Stimulated activated CD4-positive, alpha-beta T cell treated with anti-CD3 and anti-CD28 coated beads, Interleukin-2, amount 100 ng/mL, for 4 hours (primary cell): Measurements from ENCODE around the gene RHEB.

Experiments
- DNase-seq: peaks from one replicate; pipeline ENCODE4 v3.0.0-alpha.2; 2020; ENCODE audit warnings: low read depth

The RHEB gene

DNA sequence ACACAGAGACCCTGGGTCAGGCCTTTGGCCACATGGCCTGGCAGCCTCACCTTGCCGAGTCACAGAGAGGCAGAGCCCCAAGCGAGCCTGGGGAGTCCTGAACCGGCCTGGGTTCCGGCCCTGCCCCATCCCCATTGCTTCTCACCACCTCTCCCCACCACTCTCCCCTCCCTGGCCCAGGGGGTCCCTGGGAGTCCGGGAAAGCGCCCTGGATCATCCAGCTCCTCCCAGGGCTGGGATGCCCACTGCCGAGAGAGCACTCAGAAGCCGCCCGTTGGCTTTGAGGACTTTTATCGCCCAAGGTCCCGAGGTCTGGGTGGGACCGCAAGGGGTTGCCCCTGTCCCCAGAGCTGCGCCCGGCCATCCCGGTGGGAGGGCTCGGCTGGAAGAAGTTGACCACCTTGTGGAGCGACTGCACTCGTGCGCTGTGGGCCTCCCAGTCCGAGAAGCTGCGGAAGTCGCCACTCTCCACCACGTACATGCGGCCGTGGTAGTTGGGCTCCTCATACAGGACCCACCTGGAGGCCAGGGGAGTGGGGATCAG, 87.9 kb downstream of the RHEB start:
- no peak for DNase-seq

GRCh38 chr7:151431281-151431767, 88.4 kb downstream of the RHEB start:
- no peak for DNase-seq

- no peak for DNase-seq
Observed at GRCh38 chr7:151430391-151431205, 89.1 kb downstream of the RHEB start.

DNA sequence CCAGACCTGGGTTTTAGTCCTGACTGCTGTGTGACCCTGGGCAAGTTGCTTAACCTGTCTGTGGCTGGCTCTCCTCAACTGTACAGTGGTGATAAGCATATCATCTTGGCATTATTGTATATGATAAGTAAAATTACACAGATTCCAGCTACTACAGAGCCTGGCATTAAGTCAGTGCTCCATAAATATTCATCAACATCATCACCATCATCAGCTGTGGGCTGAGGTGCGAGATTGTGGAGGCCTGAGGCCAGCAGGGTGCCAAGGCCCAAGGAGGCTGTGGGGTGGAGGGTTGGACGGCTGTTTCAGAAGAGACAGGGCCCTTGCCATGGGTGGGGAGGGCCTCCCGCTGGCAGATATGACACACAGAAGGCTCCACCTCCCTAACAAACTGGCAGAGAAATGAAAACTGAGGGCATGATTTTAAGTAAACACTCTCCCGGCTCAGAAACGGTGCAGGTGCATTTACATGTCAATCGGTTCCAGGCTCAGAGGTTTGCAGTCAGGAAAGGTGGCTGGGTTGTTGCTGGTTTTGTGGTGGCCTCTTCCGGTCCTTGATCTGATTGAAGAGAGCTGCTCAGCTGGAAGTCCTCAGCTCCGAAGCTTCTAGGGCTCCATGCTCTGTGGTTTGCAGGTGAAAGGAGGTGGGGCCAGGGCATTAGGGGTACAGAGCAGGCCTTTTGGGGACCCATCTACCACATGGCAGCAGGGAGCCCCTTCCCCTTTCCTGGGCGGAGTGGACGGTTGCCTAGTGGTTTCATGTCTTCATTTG, 89.9 kb downstream of the RHEB start:
- DNase-seq, result no peak

DNA sequence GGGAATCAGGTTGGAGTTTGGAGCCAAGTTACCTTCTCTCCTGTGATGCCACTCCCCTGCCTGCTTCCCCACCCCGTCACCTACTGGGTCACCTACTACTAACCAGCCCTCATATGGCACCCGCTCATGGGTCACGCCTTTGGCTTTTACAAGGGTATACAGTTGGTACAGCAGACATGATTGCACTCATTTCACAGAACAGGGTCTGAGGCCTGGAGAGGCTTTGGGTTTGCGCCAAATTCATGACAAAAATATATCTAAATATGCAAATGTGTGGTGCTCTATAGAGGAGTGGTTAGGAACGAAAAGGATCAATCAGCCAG, 90.5 kb downstream of the RHEB start:
- no peak for DNase-seq

DNA sequence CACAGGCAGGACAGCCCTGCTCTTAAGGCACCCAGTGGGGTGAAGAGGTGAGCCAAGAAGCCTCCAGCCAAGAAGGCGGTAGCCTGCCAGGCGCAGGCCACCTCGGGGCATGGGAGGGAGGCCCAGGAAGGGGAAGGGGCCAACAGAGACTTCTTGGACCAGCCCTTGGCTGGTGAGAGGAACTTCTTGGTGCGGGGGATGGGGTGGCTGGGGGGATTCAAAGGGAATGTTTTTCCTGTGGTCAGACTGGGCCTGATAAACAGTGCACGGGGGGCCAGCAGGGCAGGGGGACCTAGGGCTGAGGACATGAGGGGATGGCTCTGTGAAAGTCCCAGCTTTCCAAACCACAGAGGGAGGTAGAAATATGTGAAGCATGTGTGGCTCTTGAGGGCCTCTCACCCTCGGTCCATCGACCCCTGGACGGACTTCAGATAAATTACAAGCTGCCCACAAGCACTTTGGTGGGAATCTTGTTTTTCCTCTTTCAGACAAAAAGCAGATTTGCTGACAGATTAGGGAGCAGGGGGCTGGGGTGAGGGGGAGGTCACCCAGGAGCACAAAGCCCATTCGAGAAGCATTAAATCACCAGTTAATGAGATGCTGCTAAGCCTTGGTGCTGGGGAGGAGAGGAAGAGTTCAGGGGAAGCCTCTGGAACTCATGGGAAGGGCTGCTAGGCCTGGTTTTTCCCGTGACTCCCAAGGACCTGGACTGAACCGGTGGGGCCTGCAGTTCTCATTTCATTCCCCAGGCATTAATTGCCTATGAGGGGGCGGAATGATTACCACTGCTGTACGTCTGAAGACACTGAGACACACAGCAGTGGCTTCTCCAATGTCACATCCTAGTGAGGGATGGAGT, 91.1 kb downstream of the RHEB start:
- DNase-seq, result no peak

DNA sequence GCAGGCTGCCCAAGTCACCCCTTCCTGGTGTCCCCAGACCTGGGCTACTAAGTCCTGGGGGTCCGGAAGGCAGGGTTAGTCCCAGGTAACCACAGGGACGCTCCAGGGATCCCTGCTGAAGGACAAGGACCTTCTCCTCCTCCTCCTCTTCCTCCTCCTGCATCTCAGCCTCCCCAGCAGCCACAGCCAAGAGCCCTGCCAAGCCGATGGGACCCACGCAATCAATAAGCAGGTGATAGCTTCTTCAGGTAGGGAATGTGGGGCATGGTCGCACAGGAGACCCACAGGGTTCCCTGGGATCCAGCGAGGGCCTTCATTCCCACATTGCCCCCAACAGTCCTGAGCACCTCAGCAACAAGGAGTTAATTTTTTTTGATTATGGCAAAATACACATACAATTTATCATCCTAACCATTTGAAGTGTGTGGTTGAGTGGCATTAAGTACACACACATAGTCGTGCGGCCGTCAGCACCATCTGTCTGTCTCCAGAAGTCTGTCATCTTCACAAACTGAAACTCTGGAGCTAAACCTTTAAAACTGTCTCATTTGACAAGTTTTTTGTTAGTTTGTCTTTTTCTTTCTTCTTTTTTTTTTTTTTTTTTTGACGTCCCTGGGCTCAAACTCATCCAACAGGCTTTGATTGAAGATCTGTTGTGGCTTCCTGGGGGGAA, 91.9 kb downstream of the RHEB start:
- no peak for DNase-seq

- no peak for DNase-seq
Observed at GRCh38 chr7:151426904-151427704, 92.6 kb downstream of the RHEB start.

DNA sequence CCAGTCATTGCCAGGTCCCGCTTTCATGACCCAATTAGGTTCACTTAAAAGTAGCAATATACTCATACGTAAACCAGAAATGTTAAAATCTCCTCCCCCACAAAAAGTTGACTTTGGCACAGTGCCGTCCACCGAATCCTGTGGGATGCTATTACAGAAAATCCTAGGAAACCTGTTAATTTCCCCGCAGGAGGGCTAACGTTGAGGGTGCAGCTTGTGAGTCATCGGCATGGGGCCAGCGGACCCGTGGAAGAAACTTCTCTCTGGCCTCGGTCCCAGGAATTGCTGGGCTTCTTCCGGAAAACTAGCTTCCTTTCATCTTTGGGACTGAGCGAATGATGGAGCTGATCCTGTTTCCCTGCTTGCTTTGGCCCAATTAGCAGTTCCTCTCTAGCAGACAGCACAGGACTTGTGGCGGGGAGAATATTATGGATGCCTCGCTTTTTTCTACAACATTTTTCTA, 93.2 kb downstream of the RHEB start:
- no peak for DNase-seq

- no peak for DNase-seq
Observed at GRCh38 chr7:151425670-151426440, 93.8 kb downstream of the RHEB start.

GRCh38 chr7:151424799-151425198, 94.9 kb downstream of the RHEB start:
- DNase-seq, result no peak

- no peak for DNase-seq
Observed at GRCh38 chr7:151423936-151424335, 95.8 kb downstream of the RHEB start.

GRCh38 chr7:151423226-151423625, 96.5 kb downstream of the RHEB start:
- no peak for DNase-seq

DNA sequence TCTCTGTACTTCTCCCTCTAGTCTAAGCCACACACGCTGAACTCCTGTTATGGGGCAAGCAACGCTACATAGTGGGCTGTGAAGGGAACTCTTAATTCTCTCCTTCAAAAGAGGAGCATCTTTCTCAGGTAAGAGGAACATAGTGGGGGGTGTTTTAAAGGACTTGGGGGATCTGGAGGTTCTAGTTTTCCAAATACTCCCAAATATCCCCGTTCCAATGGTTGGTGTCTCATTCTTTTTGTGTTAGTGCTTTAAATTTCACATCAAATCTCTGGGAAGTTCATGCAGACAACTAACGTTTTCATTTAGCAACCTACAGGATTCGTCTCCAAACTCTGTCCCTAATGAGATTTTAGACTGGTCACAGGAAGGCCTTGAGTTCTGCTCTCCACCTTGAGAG, 97.5 kb downstream of the RHEB start:
- no peak for DNase-seq

DNA sequence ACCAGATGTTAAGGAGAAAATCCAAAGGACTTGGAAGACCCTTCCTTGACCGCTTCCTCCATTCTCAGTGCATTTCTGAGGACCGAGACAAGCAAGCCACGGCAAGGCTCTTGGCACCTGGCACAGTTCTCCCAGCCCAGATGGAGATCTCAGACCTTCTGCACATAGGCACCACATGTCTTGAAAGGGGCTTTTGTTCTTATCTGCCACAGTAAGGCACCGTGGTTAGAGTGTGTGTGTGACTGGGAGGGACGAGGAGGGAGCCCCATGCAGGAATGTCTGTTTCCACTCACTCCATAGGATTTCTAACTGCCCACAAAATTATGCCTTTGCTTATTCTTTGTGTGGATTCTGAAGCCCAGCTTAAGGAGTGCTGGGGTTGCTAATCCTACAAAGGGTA, 99.6 kb downstream of the RHEB start:
- no peak for DNase-seq

- no peak for DNase-seq
Observed at GRCh38 chr7:151416941-151417315, 102.8 kb downstream of the RHEB start.

GRCh38 chr7:151416112-151416940, 103.4 kb downstream of the RHEB start:
- DNase-seq, result no peak
